ENCODE results near the gene ACER2.
A peak's percentile ranks its signal among the peaks of the same experiment; 100 is the strongest.
"Not testable (repeated sequence)": the region's sequence is repeated elsewhere in the genome, so short reads cannot be mapped to it uniquely, and the experiment has no call there.

The ACER2 gene

DNA sequence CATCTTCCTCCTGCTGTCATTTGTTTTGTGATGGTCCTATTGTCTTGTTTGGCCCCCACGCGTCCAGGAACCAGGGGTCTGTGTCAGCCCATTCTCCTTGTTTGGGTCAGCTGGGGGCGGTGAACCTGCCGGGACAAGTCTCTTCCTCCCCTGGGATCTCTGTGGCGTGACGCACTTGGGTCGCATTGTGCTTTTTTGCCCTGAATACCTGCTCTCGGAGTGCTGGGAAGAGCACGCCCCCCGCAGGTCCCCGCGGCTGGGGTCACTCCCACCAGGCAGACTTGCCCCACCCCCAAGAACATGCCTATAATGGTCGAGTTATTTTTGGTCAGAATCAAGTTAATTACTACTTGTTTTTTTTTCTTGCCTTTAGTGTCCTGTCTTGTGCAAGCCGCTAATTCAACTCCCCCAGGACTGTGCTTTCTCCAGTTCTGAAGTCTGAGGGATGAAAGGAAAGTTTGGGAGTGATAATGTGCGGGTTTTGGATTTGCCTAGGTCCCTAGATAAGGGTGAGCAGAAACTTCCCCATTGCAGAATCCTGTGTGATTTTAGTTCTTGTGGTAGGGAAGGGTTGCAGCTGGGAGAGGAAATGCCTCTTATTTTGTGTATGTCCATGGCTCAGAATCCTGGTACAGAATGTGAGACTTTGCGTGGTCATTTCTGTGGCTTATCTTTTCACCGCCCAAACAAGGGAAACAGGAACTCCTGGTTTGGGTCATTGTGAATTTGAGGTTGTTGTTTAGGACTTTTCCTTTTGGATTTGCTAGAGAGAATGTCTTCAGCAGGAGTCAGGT, 789 bp downstream of the ACER2 start:
- DNase-seq (ENCODE audit: low spot score): peak; percentile 29

DNA sequence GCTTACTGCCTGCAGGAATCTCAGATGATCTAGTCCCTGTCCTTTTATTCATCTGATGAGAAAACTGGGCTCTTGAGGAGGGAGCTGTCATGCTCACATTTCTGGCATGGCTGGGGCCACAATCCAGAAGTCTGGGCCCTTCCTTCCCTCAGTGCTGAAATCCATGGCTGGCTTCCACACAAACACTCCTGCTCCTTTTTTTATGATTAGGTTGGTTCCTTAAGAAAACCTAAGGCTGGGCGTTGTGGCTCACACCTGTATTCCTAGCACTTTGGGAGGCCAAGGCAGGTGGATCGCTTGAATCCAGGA, 1.3 kb downstream of the ACER2 start:
- DNase-seq (ENCODE audit: low spot score): no peak

DNA sequence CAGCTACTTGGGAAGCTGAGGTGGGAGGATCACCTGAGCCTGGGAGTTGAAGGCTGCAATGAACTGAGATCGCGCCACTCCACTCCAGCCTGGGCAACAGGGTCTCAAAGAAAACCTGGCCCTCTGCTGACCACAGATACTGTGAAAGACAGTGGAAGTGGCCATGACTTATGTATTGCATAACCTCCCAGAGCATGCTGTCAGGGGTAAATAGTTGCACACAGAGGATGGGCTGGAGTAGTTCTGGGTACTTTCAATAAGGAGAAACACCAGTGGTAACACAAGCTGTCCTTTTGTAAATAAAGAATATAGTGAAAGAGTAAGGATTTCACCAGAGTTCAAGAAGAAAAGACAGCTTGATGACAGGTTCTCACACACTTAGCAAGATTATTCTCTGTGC, 1.8 kb downstream of the ACER2 start:
- no peak for DNase-seq (ENCODE audit: low spot score)

DNA sequence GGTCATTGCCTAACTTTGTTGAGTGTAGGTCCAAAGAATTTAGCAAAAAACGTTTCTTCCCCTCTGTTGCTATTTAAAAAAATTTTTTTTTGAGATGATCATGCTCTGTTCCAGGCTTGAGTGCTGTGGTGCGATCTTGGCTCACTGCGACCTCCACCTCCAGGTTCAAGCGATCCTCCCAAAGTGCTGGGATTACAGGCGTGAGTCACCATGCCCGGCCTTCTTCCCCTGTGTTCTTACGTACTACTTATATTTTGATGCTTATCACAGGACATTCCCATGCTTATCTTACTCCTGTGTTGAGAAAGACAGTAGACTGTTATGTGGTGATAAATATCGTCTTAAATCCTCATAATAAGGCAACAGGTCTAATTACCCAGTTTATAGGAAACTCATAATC, 2.5 kb downstream of the ACER2 start:
- DNase-seq (ENCODE audit: low spot score): no peak

DNA sequence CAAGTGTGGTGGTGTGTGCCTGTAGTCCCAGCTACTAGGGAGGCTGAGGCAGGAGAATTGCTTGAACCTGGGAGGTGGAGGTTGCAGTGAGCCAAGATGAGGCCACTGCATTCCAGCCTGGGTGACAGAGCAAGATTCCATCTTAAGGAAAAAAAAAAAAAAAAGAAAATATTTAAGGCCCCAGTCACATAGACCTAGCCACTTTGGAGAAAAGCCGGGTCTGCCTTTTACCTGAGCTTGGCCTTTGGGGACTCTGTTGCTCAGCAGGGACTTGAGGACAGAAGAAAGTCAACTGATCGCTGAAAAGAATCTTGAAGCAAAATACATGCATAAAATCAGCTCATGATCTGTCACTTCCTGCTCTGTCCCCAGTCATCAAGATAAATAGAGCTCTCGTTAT, 4.6 kb downstream of the ACER2 start:
- not testable (repeated sequence) for DNase-seq (ENCODE audit: low spot score)

DNA sequence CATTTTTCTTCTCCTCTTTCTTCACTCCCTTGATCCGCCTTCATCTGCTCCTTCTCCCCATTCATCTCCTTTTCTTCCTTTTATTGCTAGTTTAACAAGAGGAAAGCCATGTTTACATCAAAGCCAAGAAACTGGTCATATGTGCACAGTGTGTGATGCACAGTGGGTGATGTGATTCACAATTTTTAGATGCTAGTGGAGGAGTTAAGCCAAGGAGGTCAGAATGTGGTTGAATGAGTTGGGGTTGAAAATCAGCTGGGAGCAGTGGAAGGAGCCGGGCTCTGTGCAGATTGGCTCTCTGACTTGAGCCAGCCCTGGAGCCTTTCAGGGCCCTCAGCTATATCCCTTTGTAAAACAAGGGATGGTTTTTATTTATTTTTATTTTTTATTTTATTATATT, 7.3 kb downstream of the ACER2 start:
- no peak for DNase-seq (ENCODE audit: low spot score)

DNA sequence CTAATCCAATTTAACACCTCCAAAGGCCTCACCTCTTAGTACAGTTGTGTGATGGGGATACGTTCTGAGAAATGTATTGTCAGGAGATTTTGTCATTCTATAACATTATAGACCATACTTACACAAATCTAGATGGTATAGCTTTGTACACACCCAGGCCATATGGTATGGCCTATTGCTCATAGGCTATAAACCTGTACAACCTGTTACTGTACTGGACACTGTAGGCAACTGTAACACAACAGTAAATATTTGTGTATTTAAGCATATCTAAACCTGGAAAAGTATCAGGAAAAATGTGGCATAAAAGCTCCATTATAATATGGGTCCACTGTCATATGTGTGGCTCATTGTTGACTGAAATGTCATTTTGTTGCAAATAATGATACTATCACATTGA, 12.1 kb downstream of the ACER2 start:
- DNase-seq (ENCODE audit: low spot score): no peak

DNA sequence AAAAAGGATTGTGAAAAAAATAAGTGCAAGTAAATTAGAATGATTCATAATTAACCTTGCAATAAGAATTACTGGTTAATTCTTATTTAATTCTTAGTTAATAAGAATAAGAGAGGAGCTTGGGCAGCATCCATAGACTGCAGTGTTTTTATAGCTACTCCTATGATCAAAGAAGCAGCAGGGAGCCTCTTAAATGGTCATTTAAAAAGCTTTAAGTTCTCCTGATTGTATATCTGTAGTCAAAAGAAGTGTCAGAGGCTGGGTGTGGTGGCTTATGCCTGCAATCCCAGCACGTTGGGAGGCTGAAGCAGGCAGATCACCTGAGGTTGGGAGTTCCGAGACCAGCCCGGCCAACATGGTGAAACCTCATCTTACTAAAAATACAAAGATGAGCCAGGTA, 14.4 kb downstream of the ACER2 start:
- DNase-seq (ENCODE audit: low spot score): no peak

DNA sequence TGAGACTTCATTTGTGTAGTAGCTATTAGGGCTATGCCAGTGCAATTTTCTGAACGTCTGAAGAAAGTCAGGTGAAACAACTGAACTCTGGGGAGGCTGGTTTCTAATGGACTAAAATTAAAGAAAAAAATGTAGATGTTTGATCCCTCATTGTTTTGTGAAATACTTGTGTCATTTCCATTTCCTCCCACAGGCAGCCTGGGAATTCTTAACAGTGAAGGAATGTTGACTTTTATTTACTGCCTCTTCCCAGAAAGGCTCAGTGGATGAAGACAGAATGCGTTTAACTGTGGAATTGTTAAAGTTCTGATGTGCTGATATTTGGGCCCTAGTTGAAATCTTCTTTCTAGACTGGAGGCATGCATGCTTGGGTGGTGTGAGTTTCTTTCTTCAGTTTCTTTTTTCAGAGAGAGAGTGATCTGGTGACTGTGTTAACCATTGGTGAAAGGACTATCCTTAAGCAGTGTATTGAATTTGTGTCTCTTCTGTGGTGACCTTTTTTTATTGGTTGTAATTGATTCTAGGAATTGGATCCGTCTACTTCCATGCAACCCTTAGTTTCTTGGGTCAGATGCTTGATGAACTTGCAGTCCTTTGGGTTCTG, 15.5 kb downstream of the ACER2 start:
- DNase-seq (ENCODE audit: low spot score): peak; percentile 43

DNA sequence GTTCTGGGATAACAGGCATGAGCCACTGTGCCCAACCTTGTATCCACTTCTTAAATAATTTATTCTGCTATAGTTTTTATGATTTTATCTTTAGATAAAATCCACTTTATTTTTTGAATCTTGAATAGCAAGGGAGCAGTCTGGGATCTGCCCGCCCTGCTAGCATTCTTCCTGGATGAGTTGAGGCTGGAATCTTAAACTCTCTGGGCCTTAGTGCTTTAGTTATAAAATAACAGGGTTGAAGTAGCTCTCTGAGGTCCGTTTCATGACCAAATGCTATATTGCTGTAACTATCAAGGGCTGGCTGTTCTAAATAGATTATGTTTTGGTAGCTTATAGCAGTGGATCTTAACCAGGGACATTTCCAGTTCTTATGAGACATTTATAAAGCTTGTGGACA, 20.8 kb downstream of the ACER2 start:
- DNase-seq (ENCODE audit: low spot score): peak; percentile 15

DNA sequence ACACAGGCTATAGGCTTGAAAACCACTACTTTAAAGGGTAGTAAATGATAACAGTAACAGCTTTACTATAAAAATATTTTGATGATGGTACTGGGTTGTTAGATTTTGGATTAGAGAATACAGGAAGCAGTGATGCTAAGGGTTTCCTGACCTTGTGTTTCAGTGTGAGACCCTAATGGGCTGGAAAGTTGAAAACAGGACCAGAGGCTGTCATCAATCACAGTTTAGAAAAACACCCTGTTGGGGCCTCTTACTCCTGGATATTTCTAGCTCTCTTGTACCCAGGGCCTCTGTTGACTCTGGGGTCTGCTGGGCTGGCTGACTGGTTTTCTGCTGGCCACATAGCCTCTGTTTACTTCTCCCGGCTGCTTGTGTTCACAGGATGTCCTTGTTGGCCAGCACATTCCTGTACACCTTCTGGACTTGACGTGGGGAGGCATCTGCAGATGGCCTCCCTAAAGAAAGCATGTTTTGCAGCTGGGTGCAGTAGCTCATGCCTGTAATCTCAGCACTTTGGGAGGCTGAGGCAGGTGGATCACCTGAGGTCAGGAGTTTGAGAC, 21.5 kb downstream of the ACER2 start:
- no peak for DNase-seq (ENCODE audit: low spot score)

DNA sequence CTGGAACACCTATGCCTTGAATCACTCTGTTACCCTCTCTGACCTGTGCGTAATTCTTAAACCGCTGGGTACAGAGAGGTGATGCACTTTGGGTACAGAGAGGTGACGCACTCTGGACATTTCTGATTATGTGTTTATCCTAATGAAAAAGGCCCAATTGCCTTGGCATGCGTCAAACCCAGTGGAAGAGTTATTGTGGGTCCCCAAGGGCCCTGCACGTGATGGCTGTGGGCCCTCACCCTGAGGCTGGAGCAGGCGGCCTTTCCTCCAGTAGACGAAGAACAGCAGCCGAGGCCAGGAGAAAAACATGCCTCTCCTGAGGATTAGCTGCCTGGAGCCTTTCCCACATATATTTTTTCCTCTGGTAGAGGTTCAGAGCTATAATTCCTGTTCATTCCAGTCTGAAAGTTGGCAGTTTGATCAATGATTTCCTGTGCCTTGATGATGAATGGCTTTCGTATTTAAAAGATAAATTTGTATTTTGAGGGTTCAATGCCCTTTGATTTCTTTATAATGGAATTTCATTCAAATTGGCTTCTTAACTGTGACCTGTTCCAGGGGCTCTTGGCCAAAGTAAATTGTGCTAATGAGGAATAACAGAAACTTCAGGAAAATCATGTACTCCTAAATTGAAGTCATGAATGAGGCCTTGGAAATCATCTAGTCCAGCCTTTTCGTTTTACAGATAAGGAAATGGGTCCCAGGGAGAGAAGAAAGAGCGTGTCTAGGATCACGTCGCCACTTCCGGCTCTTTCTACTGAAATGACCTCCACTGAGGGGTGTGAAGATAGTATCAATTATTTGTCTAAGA, 22.8 kb downstream of the ACER2 start:
- DNase-seq (ENCODE audit: low spot score): no peak

DNA sequence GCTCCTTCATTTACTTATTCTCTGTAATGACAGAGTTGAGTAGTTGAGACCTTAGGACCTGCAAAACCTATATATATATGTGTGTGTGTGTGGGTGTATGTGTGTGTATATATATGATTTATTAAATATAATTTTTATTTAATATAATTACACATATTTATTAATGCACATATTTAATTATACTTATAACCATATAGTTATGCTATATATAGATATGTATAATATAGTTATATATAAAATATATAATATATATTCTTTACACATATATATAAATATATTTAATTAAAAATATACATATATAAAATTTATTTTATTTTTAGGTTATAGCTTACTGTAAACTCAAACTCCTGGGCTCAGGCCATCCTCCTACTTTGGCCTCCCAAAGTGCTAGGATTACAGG, 23.7 kb downstream of the ACER2 start:
- no peak for DNase-seq (ENCODE audit: low spot score)

DNA sequence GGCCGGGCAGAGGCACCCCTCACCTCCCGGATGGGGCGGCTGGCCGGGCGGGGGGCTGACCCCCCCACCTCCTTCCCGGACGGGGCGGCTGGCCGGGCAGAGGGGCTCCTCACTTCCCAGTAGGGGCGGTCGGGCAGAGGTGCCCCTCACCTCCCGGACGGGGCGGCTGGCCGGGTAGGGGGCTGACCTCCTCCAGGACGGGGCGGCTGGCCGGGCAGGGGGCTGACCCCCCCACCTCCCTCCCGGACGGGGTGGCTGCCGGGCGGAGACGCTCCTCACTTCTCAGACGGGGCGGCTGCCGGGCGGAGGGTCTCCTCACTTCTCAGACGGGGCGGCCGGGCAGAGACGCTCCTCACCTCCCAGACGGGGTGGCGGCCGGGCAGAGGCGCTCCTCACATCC, 24.9 kb downstream of the ACER2 start:
- not testable (repeated sequence) for DNase-seq (ENCODE audit: low spot score)

DNA sequence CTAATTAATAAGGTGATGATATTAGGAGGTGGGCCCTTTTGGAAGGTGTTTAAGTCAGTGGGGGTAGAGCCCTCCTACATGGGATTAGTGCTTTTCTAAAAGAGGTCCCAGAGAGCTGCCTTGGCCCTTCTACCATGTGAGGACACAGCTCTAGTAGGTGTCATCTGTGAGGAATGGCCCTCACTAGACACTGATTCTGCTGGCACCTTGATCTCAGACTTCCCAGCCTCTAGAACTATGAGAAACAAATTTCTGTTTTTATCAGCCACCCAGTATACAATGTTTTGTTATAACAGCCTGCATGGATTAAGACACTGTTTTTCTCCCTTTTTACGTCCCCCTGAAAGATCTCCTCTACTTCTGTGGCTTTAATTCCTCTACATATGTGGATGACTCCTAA, 31.6 kb downstream of the ACER2 start:
- DNase-seq (ENCODE audit: low spot score): no peak

DNA sequence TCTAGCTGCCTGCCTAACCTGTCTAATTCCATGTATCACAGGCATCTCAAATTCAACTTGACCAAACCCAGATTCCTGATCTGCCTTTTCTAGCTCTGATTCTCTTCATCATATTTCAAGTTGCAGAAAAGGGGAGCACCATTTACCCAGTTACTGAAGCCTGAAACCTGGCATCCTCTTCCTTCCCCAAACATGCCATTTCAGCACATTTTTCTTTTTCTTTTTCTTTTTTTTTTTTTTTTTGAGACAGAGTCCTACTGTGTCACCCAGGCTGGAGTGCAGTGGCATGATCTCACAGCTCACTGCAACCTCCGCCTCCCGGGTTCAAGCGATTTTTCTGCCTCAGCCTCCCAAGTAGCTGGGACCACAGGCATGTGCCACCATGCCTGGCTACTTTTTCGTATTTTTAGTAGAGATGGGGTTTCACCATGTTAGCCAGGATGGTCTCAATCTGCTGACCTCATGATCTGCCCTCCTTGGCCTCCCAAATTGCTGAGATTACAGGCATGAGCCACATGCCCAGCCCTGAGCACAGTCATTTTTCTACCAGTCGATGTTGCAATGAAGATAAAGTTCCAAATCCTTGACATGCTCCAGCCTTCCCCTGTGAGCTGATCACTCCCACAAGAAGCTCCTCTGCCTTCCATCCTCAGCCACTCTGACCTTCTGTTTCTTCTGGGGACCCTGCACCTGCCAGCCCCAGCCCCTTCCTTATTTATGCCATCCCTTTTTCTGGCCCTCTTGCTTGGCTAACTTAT, 32.2 kb downstream of the ACER2 start:
- peak; percentile 33 for DNase-seq (ENCODE audit: low spot score)

DNA sequence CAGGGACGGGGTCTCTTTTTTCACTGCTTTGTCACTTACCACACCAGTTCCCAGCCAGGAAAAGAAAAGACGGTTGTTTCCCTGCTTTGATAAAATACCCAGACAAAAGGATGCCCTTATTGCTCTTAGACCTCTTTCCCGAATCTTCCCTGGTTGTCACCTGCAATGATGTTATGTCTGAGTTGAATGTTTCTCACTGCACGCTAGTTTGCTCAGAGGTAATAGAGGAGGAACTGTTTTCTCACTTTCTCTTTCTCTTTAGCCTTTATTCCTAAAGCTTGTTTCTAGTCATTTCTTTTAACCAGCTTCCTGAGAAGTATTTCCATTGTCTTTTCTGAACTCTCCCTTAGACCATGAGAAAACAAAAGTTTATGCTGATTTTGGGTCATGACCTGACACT, 32.9 kb downstream of the ACER2 start:
- no peak for DNase-seq (ENCODE audit: low spot score)

DNA sequence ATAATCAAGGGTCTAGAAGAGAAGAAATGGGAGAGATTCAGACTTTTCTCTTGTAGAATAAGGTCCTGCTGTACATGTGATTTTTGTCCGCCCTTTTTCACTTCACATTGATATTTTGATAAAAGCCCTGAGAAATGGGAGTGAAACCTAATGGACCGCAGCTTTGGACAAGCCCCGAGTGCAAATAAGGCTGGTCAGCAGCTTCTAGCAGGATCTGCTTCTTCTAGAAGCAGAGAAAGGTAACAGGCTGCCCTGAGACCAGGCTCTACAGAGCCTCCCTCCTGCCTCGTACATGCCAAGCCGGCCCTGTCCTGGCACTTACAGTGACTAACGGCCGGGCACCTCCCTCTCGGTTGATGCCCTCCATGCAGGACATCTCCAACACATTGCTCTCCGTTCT, 33.4 kb downstream of the ACER2 start:
- DNase-seq (ENCODE audit: low spot score): no peak

DNA sequence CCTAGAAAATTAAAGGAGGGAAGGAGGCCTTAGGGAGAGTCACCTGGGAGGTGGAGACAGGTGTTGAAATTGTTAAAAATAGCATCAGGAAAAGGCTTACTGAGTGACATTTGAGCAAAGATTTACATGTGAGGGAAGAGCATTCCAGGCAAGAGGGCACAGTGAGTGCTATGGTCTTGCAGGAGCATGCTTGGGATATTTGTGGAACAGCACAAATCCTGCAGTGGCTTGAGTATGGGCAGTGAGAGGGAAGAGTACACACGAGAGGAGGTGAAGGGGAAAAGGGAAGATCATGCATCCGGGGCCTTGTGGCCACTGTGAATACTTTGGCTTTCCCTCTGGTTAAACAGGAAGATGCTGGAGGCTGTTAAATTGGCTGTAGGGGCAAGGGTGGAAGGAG, 36.6 kb downstream of the ACER2 start:
- DNase-seq (ENCODE audit: low spot score): no peak

DNA sequence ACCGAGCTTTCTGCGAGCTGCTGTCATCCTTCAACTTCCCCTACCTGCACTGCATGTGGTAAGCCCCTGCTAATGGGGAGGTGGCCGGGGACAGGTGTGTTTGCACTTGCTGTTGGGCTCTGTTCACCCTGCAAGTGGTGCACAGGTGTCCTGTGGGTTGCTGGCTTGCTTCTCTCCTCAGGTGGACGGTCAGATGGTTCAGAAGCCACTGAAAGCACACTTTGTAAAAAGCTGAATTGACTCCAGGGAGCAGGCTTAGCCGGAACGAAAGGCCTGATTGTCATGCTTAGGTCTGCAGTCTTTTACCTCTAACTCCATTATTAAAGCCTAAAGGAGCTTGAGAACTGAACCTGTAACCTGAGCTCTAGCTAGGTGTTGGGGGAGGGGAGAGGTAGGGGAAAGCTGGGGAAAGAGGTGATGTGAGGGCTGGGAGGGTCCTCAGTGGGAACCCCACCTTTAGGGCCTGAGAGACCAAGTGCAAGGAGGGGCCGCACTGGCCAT, 37.6 kb downstream of the ACER2 start:
- no peak for DNase-seq (ENCODE audit: low spot score)

DNA sequence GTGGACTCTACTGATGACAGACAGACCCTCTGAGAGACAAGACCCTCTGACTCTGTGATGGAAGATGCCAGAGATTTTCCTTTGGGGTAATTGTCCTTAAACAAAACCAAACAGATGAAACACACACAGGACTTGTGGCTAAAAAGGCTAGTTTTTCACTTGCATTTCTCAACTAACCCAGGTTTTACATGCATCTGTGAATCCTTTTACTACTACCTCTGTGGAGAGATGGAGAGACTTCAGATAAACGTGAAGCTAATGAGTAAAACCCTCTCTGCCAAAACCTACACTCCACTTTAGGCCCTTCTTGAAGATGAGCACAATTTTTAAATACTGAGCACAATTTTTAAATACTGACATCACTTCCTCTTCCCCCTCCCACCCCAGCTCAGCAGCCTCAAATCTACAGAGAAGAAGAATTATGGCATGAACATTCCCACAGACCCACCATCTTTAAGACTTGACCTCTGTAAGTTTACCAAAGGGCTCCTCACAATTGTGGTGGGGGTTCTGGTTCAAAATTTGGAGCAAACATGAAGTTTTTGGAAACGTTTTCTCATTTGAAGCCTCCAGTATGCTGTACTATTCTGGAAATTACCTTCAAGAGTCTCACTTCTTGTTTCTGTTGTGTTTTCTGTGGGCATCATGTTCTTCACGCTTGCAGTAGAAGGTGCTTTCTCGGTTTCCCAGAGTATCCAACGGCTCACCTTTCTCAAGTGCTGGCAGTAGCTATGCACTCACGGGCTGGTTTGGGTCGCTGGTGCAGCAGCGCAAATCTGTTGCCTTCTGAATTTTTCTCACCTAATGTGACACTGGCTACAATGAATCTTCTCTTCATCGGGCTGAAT, 42.7 kb downstream of the ACER2 start:
- no peak for DNase-seq (ENCODE audit: low spot score)
